GM12873 (cell line): ENCODE data around the gene IL12A.
A peak's percentile ranks its signal among the peaks of the same experiment; 100 is the strongest.

Experiments
- CTCF ChIP-seq: IDR thresholded peaks from 2 replicates; pipeline ENCODE4 v1.5.1; 2012; ENCODE audit warnings: low read depth, mild to moderate bottlenecking, moderate library complexity, low read length, control low read depth; ENCODE audit not compliant: insufficient read depth; ENCODE audit errors: missing control alignments

IL12A gene

DNA sequence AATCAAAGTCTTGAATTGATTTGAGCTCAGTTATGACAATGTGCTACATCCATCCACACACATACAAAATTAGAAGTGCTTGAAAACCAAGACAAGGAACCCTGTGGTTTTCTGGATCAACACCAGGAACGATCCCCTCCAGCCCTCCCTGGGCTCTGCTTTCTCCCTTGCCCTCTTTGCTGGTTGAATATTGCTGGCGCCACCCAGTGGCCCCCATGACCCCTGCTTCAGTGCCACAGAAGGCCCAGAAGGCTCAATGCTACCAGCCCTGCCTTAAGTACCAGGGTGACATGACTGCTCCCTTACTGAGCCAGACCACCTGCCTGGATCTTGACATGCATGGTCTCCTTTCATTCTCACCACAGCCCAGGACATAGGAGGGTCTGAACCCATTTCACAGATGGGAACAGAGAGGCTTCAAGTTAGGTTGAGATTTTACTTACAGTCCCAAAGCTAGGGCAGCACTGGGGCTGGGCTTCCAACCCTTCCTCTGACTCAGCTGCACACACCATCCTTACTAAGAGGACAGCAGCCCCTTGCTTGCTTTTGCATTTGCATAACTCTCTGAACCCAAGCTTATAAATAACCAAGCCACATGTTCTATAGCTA lies 15.0 kb downstream of the IL12A start:
- TF ChIP-seq CTCF = peak; percentile 78

- TF ChIP-seq CTCF = no peak
These were observed 16.4 kb downstream of the IL12A start for GRCh38 chr3:160005004-160005403.

GRCh38 chr3:160006282-160007163 lies 17.9 kb downstream of the IL12A start:
- peak; percentile 87 for TF ChIP-seq CTCF

DNA sequence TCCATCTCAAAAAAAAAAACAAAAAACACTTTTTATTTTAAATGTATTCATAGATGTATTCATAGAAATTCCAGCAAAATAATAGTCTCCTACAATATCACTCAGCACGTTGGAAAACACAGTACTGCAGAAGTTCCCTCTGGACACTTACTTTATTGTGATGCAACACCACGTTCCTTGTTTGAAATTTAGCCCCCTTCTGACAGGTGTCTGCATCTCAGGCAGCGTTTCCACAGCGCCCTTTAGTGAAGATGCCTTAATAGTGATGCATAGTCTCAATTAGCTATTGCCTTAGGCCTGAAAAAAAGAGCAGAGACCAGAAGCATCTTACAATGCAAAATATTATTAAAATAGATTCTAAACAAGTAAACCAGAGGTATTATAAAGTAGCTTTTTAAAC lies 20.3 kb downstream of the IL12A start:
- no peak for TF ChIP-seq CTCF

- no peak for TF ChIP-seq CTCF
These were observed 20.9 kb downstream of the IL12A start for GRCh38 chr3:160009525-160009924.

DNA sequence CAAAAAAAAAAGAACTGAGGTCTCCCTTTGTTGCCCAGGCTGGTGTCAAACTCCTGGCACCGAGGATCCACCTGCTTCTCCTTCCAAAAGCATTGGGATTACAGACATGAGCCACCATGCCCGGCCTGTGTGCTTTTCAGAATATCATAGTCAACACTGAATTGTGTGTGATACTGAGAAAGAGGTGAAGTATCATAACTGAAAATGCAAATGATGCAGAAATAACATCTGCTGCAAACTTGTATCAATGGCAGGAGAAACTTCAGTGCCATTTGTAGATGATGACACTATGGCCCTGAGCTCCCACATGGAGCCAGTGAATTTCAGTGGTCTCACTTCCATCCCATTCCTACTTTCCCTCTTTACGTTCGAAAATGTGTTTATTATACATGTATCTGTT lies 21.9 kb downstream of the IL12A start:
- no peak for TF ChIP-seq CTCF

DNA sequence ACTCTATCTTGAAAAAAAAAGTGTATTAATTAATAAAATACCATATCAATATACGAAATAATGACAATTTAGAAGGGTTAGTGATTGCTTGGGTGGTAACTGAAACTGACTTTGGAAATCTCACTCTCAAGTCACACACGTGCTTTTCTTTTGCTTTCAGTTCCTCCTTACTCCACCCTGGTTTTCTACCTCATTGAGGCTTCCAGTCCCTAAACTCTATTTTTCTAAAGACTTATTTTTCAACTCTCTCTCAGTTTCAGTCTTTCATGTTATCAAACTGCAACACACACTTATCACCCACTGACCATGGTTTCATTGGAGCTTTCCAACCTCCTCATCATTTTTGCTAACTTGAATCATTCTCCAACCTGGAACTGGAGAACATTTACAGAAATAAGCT lies 23.5 kb downstream of the IL12A start:
- TF ChIP-seq CTCF = no peak
